Omental fat pad (tissue), 4 donors: ENCODE results near the gene PLCB1. TPM values are rescaled to one million over a fixed set of nuclear protein-coding genes. Genes with fewer than 3 reads are reported as not detected.

Experiments
- ATAC-seq: fragments of 150-250 bp; one replicate; pipeline ENCODE4 v1.9.1; 2016; ENCODE audit warnings: mild to moderate bottlenecking, moderate library complexity; ENCODE audit not compliant: low FRiP score
- DNase-seq: peaks from one replicate; pipeline ENCODE4 v3.0.0-alpha.2; 2019; ENCODE audit warnings: low spot score
- CTCF ChIP-seq, 3 donors: fragments of 450-650 bp; IDR thresholded peaks; one replicate each; pipeline ENCODE4 v1.5.1; 2016 to 2017; ENCODE audit warnings: antibody characterized with exemption in 3 of 3, mild to moderate bottlenecking in 3 of 3, moderate library complexity in 2 of 3
- total RNA-seq, 4 donors: library from RNA; depleted of rRNA; stranded (reverse); fragments of >200 nt; gene quantifications; one replicate each; pipeline ENCODE4 v1.1.0, GENCODE V29; 2016

The PLCB1 gene
- total RNA-seq, 4 donors from 2014 or later, result 22.4 to 60.5 (median 36.4) TPM

GRCh38 chr20:8787090-8787489, 655.0 kb downstream of the PLCB1 start:
- no peak for DNase-seq

GRCh38 chr20:8788275-8788674, 656.2 kb downstream of the PLCB1 start:
- no peak for DNase-seq
- no peak for ATAC-seq
- no peak for TF ChIP-seq CTCF (IDR thresholded peaks at IDR 0.05)

More at GRCh38 chr20:8787090-8787489, 655.0 kb downstream of the PLCB1 start:
- ATAC-seq, result no peak
- TF ChIP-seq CTCF (IDR thresholded peaks at IDR 0.05), result no peak

- no peak for TF ChIP-seq CTCF (IDR thresholded peaks at IDR 0.05)
- DNase-seq (no peak), ATAC-seq (peak; percentile 67)
Measured at GRCh38 chr20:8788831-8789230, 656.8 kb downstream of the PLCB1 start.

GRCh38 chr20:8790442-8791074, 658.5 kb downstream of the PLCB1 start:
- no peak for ATAC-seq
- DNase-seq, result no peak
- peak in 2 of 3 donors; percentile 72 to 86 for TF ChIP-seq CTCF (IDR thresholded peaks at IDR 0.05)

GRCh38 chr20:8795404-8795803, 663.3 kb downstream of the PLCB1 start:
- DNase-seq (no peak), ATAC-seq (no peak)
- TF ChIP-seq CTCF (IDR thresholded peaks at IDR 0.05), result no peak

- DNase-seq, result no peak
- TF ChIP-seq CTCF (IDR thresholded peaks at IDR 0.05), result no peak
- ATAC-seq, result peak; percentile 80
Measured at GRCh38 chr20:8796088-8796660, 664.1 kb downstream of the PLCB1 start.

- DNase-seq (no peak), ATAC-seq (peak; percentile 66)
- no peak for TF ChIP-seq CTCF (IDR thresholded peaks at IDR 0.05)
Measured at GRCh38 chr20:8798505-8798904, 666.4 kb downstream of the PLCB1 start.
